ENCODE data around the gene VAC14. TPM values are rescaled to one million over a fixed set of nuclear protein-coding genes. Genes with fewer than 3 reads are reported as not detected.

VAC14 gene
- total RNA-seq, 1 donor from 2014 or later, result 17.9 TPM

DNA sequence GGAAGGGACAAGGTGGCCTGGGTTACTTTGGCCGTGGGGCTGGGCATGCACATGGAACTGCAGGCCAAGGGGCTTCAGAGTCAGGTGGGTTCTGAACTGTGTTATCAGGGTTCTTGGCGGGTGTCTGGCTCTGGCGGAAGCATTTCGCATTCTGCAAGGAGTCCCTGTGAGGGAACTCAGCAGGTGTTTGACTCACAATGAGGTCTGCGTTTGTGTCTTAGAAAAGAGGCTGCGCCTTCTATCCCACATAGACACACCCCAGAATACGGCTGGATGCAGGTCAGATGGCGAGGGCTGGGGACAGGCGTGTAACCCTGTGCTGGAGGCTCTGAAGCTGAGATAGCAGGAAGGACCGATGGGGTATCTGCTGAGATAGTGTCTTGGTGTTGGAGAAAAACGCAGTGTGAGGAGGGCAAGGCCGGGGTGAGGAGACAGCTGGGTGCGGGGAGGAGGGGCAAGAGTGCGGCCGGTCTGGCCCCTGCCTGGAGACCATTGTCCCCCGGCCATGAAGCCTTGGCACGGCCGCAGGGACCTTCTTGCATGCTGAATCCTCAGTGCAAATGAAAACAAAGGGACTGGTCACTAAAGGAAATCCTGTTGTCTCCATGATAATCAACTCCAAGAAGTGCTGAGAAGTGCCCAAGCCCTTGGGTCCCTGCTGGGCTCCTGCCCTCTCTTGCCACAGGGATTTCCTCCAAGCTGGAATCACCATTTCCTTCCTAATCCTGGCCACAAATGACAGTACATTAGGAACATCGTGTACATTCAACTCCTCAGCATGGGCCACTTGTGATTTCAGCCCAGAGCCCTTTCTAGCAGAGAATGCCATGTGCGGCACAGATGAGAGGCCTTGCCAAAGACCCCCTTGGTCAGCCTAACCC lies 92.4 kb downstream of the VAC14 start:
- peak in 1 of 2 donors; percentile 30 for DNase-seq (ENCODE audit: low read depth in 2 of 2)

DNA sequence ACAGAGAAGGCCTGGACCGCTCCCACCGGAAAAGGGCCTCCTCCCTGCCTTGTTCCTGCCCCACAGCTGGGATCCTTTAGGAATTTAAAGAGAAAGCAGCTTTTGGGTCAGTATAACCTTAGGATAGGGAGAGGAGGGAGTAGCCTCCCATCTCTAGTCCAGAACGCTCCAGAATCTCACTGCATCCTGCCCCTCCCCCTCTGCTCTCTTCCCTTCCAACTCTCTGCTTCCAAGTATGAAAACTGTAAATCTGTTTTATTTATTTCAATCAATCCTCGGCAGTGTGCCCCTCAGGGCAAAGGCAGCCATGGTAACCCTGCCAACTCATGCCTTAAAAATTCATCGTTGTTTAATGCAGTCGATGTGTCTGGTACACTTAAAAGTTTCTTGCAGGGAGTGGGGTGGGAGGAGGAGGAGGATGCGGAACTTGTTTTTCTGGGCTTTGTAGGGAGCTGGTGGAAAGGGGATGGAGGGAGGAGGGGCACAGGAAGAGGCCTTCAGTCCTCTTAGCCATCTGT lies 94.0 kb downstream of the VAC14 start:
- DNase-seq (ENCODE audit: low read depth in 2 of 2), result peak in 1 of 2 donors; percentile 59

DNA sequence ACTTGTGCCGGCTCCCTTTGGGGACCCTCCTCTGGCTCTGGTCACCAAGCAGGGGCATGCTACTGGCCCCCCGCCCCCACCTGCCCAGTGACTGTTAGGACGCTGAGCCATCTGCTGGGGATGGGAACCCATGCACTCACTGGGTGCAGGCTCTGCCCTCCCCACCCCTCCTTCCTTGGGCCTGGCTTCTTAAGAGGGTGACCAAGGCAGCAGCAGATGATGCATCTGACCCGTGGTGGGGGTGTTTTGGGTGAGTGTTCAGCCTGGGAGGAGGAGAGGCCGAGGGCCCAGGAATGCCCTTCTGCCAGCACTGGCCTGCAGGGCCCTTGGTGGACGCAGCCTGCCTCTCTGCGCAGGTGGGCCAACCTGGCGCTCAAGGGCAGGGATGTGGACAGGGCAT lies 95.9 kb downstream of the VAC14 start:
- no peak for DNase-seq (ENCODE audit: low read depth in 2 of 2)

DNA sequence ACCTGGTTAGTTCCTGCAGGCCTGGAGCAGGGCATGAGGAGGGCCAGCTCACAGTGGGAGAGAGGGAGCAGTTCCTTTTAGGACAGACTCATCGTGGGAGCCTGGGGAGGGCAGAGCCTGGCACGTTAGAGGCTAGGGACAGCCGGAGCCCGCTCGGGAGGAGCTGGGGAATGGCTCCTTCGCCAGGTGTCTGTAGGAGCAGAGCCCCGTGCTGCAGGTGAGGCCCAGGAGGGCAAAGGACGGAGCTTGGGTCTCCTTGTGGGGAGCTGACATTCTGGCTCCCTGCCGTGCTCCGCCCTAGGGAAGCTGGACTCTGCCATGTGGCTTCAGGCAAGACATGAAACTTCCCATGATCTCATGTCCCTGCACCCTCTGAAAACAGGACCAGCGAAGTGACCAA lies 96.4 kb downstream of the VAC14 start:
- no peak for DNase-seq (ENCODE audit: low read depth in 2 of 2)

DNA sequence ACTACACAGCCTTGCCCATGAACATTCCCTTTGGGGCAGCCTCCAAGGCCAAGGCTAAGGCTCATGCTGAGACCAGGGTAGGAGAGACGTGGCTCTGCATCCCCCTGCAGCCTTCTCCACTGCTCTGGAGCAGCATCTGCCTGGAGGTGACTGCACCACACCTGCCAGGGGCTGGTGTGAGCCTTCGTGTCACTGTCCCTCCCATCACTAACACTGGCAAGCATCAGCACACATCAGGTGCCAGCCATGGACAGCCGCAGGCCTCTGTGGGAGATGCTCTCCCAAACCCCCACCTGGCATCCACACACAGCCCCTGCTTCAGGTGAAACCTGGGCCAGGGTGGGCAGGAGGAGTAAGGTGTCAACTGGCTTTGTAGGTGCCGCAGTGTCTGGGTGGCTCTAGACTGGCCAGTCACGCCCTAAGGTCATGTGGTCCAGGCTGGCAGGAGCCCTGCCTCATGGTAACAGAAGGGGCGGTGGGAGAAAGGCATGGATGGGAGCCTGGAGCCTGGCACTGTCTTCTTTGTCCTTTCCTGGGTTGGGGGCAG lies 97.0 kb downstream of the VAC14 start:
- DNase-seq (ENCODE audit: low read depth in 2 of 2), result no peak

DNA sequence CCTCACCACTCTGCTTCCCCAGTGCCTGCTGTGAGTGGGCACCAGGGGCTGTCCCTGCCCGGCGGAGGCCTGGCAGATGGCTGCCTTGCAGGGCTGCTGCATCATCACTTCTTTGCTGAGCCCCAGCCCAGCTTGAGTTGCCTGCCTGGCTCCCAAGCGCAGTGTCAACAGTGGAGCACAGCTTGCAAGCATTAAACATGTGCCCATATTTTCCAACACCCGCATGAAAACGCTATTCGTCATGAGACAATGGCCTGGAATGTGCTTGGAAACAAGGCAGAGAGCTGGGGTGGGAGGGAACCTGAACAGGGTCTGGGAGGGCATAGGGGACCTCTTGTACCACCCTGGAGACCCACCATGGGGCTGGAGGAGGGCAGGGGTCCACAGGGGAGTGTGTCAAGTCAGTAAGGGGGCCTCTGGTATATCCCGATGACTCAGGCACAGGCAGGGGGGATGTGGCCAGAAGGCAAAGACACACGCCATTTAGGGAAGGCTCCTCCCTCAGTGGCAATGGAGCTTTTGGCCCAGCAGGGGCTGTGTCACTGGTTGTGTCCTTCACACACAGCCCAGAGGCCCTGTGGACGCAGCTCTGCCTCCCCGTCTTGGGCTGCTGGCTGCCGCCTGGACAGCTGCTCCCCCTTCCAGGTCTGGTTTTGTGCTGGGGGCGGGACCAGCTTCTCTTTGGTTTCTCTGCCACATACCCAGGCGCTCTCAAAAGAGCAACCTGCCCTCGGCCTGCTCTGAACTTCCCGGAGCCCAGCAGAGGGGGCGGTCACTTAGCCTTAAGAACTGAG lies 97.7 kb downstream of the VAC14 start:
- peak in 1 of 2 donors; percentile 58 for DNase-seq (ENCODE audit: low read depth in 2 of 2)

DNA sequence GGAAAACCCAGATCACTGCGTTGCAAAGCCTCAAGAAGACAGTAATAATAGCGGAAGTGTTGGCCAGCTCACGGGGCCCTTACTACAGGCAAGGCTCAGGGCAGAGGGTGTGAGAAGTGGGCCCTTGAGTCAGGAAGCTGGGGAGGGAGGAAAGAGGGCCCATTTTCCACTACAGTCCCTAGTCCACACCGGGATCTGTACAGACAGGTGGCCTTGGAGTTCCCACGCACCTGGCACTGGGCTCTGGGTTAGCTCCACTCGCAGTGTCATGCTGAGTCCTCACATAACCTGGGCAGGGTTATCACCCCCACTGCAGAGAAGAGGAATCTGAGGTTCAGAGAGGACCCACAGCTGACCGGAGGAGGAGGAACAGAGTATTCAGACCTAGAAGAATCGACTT lies 98.3 kb downstream of the VAC14 start:
- DNase-seq (ENCODE audit: low read depth in 2 of 2), result no peak

DNA sequence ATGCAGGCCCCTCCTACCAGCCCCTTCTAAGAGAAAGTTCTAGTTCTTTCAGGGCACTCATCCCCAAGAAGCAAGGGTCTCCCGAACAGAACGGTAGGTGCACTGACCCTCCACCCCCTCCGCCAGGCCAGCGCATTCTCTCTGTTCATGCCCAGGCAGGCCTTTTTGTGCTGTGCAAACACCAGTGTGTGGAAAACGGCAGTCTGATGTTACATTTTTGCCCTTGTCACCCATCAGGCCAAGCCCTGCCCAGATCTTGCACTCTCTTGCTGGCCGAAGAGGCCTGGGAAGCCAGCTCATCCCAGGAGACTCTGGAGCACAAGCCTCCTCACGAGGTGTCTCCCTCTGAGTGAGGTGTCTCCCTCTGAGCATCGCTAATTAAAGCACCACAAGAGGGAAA lies 99.0 kb downstream of the VAC14 start:
- DNase-seq (ENCODE audit: low read depth in 2 of 2), result no peak

DNA sequence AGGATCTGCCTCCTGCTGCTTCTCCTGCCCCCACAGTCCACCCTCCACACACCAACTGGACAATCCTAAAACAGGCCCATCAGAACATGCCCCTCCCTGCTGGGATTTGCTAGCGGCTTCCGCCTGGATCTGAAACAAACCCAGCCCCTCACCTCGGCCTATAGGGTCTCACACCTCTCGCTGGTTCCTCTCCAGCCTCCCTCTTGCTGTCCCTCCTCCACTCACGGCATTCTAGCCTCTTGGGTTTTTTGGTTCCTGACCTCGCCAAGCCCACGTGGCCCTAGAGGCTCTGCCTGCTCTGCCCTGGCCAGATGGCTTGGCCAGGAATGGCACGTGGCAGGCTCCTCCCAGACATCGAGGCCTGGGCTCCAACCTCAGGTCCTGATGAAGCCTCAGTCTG lies 99.4 kb downstream of the VAC14 start:
- no peak for DNase-seq (ENCODE audit: low read depth in 2 of 2)

DNA sequence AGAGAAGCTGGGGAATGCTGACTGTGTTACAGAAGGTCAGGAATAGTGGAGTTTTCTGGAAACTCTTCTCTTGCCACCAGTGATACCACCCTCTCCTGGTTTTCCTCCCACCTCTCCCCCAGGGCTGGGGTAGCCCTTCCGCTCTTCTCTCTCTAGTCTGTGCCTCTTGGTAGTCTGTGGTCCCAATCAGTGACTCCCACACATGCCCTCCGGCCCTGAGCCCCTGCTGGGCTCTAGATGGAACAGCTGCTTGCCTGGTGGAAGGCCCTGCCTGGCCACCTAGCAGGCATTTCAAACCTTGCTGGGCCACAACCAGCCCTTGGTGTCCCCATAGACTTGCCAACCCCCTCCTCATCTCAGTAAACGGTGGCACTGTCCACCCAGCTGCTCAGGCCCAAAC lies 99.9 kb downstream of the VAC14 start:
- no peak for DNase-seq (ENCODE audit: low read depth in 2 of 2)

DNA sequence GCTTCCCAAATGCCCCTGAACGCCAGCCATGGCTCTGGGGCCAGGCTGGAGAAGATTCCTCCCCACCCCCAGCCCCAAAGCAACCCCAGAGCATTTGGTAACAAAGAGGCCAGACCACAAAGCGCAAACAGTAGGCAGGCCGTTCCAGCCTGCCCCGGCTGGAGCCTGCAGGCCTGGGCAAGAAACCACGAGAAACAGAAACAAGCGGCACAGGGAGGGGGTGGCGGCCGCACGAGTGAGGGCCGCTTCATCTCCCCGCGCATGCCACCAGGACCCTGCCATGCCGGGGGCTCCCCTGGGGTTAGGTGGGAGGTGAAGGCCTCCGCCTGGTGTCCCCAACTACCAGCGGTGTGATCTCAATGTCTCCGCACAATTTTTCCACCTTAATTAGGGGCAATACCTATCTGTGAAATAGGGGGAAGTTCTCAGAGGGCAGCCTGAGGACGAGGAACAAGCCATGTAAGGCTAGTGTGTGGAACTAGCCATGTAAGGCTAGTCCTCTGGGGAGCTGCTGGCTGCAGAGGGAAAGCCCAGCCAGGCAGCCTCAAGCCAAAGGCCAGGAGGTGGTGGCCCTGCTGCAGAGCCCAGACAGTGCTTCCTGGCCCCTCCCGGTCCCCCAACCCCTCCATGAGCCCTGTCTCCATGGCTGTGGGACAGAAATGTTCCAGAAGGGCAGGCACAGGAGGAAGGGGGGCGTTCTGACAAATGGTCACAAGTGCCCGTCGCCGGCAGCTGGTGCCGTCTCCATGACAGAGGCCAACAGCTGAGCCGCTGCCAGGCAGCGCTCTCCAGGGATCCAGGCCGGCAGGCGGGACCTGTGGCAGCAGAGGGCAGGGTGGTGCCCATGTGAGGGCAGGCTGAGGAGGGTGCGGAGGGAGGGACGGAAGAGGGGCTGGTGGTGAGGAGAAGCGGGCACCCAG lies 100.6 kb downstream of the VAC14 start:
- no peak for DNase-seq (ENCODE audit: low read depth in 2 of 2)

DNA sequence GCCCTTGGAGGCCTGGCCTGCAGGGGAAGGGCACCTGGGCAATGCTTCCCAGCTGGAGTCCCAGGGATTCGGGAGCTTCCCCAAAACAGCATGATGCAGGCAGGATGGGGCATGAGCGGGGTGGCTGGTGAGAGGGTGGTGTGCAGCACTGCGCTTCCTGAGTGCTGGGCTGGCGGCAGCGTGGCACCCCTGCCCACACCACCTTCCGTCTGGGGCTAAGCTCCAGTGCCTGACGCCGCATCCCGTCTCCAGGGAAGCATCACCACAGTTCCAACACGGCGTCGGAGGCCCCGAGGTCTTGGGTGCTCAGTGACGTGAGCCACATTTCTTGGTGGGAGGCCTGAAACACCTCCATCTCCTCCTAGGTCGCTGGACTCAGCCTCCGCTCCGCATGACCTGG lies 101.3 kb downstream of the VAC14 start:
- no peak for DNase-seq (ENCODE audit: low read depth in 2 of 2)

DNA sequence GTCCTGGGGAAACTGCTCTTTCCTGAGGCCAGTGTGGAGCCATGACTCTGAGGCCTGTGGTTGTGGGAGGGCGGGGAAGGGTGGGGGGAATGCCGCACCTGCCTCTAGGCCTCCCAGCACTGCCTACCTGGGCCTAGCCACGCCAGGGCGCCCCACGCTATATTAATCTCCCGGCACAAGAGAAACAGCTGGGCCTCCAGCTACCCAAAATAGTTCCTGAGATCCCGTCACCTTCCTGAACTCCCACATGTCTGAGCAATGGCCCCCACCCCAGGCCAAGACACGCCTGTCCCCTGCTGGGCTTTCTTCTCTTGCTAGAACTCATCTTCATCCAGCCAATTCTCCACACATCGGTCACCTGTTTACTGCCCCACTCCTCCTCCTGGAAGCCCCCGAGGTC lies 102.1 kb downstream of the VAC14 start:
- no peak for DNase-seq (ENCODE audit: low read depth in 2 of 2)

DNA sequence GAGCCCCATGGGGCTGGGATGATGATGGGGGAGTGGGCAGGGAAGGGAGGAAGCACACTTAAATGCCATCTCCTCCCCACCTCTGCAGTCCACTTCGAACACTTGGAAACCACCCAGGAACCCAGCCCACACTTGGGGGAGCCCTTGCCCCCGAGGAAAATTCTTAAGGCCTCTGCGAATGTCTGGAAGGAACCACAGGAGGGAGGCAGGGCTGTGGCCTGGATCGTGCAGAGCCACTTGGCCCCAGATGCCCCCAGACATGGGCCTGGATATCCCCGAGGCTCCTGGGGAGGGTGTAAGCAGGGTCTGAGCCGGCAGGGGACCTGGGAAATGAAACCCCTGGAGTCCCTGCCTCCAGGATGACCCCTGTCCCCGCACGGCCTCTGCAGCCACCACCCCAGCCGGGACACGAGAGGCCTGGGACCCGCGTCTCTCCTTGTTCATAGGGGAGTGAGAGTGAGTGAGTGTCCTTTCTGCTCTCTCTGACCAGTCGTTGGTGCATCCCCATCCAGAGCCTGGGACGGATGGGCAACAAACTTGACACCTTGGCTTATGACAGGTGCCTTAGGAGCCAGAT lies 103.3 kb downstream of the VAC14 start:
- DNase-seq (ENCODE audit: low read depth in 2 of 2), result no peak

DNA sequence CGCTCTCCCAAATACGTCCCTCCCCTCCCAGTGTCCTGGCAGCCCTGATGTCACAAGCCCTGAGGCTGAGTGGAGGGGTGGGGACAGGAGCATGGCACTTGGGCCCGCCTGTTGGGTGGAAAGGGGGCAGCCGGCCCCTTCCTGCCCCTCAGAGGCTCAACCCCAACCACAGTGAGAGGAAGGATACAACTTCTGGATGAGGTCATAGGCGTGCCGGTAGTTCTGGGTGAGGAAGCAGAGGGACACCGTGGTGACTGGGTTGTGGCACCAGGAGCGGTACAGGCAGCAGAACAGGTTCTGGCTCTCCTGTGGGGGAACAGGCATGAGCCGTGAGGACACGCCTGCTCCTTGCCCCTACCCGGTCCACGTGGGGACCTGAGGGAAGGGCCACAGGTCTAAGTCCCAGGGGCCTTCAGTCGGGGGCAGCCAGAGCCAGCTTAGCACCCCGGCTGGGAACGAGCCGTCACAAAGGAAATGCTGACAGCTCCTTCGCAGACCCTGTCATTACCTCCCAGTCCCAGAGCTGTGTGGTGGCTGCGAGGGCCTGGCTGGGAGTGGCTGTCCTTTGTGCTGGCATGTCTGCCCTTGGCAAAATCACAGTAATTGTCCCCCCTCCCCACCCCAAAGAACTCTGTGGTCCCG lies 103.9 kb downstream of the VAC14 start:
- peak in 1 of 2 donors; percentile 32 for DNase-seq (ENCODE audit: low read depth in 2 of 2)

DNA sequence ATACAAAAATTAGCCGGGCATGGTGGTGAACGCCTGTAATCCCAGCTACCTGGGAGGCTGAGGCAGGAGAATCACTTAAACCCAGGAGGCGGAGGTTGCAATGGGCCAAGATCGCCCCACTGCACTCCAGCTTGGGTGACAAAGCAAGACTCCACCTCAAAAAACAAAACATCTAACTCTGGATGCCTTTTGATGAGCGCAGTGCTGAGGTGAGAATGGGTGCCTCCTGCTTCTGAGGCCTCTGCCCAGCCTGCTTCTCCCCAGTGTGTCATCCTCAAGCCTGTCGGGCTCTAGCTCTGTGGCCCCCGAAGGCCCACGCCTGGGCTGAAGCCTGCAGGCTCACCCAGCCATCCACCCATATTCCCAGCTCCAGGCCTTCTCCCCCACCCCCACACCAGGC lies 104.6 kb downstream of the VAC14 start:
- DNase-seq (ENCODE audit: low read depth in 2 of 2), result no peak

DNA sequence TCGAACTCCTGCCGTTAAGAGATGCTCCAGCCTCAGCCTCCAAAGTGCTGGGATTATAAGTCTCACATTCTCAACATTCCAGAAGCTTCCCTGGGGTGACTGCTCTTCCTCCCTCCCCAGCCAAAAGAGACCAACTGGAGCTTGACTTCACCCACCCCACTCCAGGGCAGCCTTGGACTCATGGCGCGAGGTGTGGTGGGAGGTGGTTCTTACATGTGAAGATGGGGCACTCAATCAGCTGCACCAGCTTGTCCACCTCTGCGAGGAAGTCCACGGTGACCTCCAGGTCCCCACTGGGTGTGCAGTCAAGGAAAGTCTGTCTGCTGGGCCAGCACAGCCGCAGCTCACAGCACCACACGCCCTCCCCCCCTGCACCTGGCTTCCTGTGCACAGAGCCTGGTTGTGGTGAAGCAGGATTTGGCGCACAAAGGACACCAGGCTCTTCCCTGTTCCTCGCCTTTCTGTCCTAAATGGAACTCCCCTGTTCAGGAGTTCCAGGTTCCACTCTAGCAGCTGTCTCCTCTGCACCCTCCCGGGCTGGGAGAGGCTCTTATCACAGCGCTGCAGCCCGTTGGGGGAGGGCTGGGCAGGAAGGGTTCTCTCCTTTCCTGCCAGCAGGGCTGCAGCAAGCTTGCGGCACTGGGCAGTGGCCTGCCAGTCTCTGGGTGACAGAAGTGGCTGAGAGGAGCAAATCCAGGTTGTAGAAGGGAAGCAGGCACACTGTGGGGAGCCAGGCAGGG lies 105.5 kb downstream of the VAC14 start:
- DNase-seq (ENCODE audit: low read depth in 2 of 2), result peak; percentile 67 to 83

DNA sequence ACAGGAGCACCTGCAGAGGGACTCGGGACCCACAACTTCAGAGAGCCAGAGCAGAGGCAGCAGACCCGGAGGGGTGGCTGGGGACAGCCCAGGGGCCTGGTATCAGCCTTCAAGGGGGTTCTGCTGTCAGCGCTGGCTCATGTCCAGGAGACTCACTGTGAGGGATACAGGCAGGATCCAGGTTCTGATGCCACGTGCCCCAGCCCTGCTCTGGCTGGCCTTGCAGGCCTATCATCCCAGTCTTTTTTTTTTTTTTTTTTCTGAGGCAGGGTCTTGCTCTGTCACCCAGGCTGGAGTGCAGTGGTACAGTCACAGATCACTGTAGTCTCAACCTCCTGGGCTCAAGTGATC lies 106.1 kb downstream of the VAC14 start:
- DNase-seq (ENCODE audit: low read depth in 2 of 2), result no peak

DNA sequence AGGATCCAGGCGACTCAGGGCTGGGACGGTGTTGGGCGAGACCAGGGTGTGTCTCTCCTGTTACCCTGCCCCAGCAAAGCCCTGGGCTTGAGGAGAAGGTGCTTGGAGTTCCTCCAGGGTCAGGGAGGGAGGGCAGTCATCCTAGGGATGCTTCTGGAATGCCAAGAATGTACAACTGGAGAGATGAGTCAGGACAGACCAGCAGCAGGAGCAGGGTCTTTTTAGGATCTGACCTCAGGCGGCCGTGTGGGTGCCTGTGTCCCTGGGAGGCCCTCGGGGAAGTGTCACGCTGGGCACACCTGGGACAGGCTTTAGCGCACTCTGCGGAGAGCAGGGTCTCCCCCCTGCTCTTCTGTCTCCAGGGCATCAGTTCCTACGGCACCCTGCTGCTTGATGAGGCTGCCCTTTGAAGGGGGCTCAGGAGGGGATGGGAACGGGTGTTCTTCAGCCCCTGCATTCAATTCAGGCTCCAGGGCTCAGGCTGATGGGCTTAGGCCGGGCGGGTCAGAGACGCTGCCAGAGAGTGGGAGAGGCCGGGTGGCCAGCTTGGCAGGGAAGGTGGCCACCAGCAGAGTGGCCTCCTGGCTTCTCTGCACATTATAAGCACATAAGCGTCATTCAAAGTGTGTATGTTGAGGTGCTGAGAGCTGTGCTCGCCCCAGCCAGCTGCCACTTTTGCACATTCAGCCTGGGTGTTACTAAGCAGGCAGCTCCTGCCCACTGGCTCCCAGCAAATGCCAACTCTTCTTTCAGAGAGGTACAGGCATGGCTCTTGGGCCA lies 106.7 kb downstream of the VAC14 start:
- peak in 1 of 2 donors; percentile 49 for DNase-seq (ENCODE audit: low read depth in 2 of 2)
